Measurements from ENCODE around the gene MANBA.

MANBA gene

GRCh38 chr4:102760645-102761295, at the start of gene MANBA:
MANBA (minus strand) TSS chr4:102760968; CDS start chr4:102760894, 74 bp downstream.
- peak; percentile 49 for DNase-seq (ENCODE audit: low read depth)

- DNase-seq (ENCODE audit: low read depth) = no peak
Measured at GRCh38 chr4:102809691-102810090, 48.9 kb upstream of the MANBA start.

GRCh38 chr4:102809190-102809589, 48.4 kb upstream of the MANBA start:
- no peak for DNase-seq (ENCODE audit: low read depth)

- DNase-seq (ENCODE audit: low read depth) = no peak
Measured at GRCh38 chr4:102808009-102808408, 47.2 kb upstream of the MANBA start.

- DNase-seq (ENCODE audit: low read depth) = no peak
Measured at GRCh38 chr4:102807345-102807744, 46.6 kb upstream of the MANBA start.

GRCh38 chr4:102799816-102800215, 39.0 kb upstream of the MANBA start:
- no peak for DNase-seq (ENCODE audit: low read depth)

- DNase-seq (ENCODE audit: low read depth) = no peak
Measured at GRCh38 chr4:102794999-102795398, 34.2 kb upstream of the MANBA start.

GRCh38 chr4:102792361-102792936, 31.7 kb upstream of the MANBA start:
- DNase-seq (ENCODE audit: low read depth) = no peak

- DNase-seq (ENCODE audit: low read depth) = no peak
Measured at GRCh38 chr4:102791318-102791835, 30.6 kb upstream of the MANBA start.

- no peak for DNase-seq (ENCODE audit: low read depth)
Measured at GRCh38 chr4:102789317-102789717, 28.5 kb upstream of the MANBA start.

GRCh38 chr4:102787944-102788343, 27.2 kb upstream of the MANBA start:
- no peak for DNase-seq (ENCODE audit: low read depth)

- DNase-seq (ENCODE audit: low read depth) = no peak
Measured at GRCh38 chr4:102787096-102787881, 26.5 kb upstream of the MANBA start.

- no peak for DNase-seq (ENCODE audit: low read depth)
Measured at GRCh38 chr4:102786279-102786678, 25.5 kb upstream of the MANBA start.

- DNase-seq (ENCODE audit: low read depth) = no peak
Measured at GRCh38 chr4:102783006-102783405, 22.2 kb upstream of the MANBA start.

- no peak for DNase-seq (ENCODE audit: low read depth)
Measured at GRCh38 chr4:102781570-102781969, 20.8 kb upstream of the MANBA start.

GRCh38 chr4:102780476-102781144, 19.8 kb upstream of the MANBA start:
- no peak for DNase-seq (ENCODE audit: low read depth)

GRCh38 chr4:102779204-102779603, 18.4 kb upstream of the MANBA start:
- DNase-seq (ENCODE audit: low read depth) = no peak

- no peak for DNase-seq (ENCODE audit: low read depth)
Measured at GRCh38 chr4:102778720-102779119, 18.0 kb upstream of the MANBA start.

GRCh38 chr4:102775805-102776204, 15.0 kb upstream of the MANBA start:
- DNase-seq (ENCODE audit: low read depth) = no peak

GRCh38 chr4:102774254-102774653, 13.5 kb upstream of the MANBA start:
- DNase-seq (ENCODE audit: low read depth) = no peak

- DNase-seq (ENCODE audit: low read depth) = no peak
Measured at GRCh38 chr4:102772738-102773340, 12.1 kb upstream of the MANBA start.

GRCh38 chr4:102764901-102765300, 4.1 kb upstream of the MANBA start:
- DNase-seq (ENCODE audit: low read depth) = no peak
